IPS-NIHi7 (cell line): ENCODE data around the gene ALG8.
"Not testable (repeated sequence)": the region's sequence is repeated elsewhere in the genome, so short reads cannot be mapped to it uniquely, and the experiment has no call there.

Experiments
- DNase-seq: peaks from one replicate; pipeline ENCODE4 v3.0.0; 2012; ENCODE audit warnings: mixed read lengths; ENCODE audit errors: extremely low spot score

ALG8 gene

DNA sequence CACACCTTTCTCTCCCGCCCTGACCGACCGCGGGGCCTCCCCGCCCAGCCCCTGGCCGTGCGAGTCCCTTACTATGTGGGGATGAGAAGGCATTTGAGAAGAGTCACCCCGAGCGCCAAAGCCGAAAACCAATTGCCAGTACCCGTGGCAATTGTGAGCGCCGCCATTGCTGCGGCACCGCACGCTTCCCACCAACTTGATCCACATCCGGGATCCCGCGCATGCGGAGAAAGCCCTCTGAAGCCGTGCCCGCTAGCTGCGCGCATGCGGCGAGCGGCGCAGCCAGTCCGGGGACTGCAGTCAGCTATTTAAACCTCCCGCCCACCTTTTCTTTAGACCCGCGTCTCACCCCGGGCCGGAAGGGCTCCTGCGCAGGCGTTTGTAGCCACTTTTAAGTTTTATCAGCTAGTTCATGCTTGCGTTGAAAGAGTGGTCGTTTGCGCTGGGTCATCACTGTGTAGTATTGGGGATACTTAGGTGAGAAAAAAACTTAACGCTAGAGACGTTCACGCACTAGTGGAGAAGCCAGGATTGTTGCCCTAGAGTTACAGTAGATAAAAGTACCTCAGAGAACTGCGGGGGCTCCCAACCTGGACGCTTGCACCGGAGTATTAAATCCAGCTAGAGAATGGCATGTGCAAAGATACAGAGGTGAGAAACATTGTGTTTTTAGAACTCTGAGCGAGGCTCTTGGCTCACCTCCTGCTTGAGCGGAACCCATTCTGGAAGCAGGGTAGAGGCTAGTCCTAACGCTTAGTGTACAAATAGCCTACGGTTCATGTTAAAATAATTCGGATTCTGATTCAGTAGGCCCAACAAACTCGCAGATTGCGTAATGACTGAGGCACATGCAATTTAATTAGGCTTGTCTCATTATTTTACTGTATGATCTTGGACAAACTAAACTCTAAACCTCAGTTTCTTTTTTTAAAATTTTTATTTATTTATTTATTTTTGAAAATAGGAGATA, at the start of gene ALG8:
ALG8 (minus strand) TSS at position 205 of the 970 bp plus-strand sequence; CDS start at position 167, 38 bp downstream.
- peak; percentile 100 for DNase-seq

DNA sequence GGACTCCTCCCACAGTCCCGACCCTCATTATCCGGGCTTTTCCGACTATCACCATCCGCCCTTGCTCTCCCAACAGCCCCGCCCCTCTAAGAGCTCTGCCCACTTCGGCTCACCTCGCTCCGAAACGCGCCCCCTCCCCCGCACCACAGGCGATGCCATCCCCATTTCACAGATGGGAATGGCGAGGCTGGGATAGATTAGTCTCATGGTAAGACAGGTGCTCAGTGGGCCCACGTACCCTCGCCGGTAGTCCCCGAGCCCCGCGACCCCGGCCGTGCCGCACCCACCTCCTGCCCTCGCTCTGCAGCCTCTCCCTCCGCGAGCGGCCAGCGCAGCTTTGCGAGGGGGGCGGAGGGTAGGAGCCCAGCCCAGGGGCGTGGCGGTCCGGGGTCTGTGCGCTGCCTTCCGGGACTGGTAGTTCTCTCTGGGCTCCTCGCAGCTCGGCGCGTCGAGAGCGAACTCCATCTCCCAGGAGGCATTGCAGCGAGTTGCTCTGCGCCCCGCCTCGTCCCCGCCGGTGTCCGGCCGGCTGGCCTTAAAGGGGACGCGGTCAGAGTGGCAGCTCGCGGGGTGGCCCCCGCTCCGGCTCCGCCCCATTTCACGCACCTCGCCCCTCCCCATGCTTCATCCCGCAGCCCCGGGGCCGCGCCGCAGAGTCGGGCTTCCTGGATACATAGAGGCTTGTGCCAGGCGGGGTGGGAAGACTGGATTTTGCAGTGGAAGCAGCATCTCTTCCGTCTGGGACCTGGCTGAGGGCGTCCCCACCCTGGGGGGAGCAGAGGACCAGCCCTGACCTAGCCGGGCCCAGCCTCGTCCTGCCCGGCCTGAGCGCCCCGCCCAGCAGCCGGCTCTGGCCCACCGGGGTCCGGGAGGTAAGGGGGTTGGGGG, 49.1 kb upstream of the ALG8 start, which contains the start of the genes KCTD21 and USP35:
KCTD21 (minus strand) TSS at position 341 of the 888 bp plus-strand sequence. CDS start 14,072 bp downstream, outside the sequence.
USP35 (plus strand) TSS at position 634 of the 888 bp plus-strand sequence. CDS start 7,327 bp downstream, outside the sequence.
- DNase-seq = peak; percentile 99

DNA sequence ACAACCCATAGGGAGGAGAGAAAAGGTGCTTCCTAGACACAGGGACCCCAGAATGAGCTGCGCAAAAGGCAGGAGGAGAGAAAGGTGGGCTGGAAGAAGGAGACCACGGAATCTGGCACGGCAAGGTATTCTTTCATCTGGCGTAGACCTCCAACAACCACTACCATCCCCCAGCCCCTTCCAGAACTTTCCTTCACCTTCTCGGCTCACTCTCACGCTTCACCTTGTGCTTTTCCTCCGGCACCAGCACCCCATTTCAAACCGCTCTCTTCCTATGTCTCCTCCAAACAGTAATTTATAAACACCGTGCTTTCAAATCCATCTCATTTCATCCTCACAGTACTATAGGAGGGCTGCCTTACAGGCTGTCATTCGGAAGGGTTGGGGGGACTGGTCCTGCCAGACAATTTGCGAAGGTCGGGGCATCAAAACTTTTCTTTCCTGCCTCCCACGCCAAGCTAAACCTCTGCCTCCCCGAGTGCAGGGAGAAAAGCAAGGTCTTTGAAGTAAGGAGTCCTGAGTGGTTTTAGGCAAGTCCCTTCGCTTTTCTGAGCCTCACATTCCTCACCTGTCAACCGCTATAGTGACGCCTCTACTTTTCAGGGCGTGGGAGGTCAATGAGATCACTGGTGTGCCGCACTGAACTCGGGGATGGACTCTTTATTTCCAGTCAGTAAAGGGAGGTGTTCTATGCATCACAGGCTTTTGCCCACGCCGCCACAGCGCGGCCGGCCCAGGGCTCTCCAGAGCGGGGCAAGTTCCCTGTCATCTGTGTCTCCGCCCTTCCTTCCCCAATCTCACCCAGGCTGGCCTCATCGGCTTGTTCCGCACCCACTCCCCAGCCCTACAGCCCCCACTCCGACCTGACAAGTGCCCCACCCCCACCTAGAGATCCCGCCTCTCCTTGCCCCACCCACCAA, 48.2 kb upstream of the ALG8 start:
- DNase-seq = no peak

DNA sequence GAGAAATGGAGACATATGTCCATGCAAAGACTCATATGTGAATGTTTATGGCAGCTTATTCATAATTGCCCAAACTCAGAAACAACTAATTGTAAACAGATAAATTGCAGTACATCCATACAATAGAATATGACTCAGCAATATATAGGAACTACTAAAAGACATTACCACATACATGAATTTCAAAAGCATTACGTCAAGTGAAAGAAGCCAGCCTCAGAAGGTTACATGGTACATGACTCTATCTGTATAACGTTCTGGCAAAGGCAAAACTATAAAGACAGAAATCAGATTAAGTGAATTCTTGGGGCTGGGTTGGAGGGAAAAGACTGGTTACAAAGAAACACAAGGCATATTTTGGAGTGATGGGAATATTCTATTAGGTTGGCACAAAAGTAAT, 41.8 kb upstream of the ALG8 start:
- DNase-seq = no peak

DNA sequence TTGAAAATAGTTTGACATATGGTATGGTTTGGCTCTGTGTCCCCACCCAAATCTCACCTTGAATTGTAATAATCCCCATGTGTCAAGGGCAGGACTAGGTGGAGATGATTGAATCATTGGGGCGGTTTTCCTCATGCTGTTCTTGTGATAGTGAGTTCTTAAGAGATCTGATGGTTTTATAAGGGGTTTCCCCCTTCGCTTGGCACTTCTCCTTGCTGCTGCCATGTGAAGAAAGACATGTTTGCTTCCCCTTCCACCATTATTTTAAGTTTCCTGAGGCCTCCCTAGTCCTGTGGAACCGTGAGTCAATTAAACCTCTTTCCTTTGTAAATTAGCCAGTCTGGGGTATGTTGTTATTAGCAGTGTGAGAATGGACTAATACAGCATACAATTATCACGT, 41.3 kb upstream of the ALG8 start:
- no peak for DNase-seq

DNA sequence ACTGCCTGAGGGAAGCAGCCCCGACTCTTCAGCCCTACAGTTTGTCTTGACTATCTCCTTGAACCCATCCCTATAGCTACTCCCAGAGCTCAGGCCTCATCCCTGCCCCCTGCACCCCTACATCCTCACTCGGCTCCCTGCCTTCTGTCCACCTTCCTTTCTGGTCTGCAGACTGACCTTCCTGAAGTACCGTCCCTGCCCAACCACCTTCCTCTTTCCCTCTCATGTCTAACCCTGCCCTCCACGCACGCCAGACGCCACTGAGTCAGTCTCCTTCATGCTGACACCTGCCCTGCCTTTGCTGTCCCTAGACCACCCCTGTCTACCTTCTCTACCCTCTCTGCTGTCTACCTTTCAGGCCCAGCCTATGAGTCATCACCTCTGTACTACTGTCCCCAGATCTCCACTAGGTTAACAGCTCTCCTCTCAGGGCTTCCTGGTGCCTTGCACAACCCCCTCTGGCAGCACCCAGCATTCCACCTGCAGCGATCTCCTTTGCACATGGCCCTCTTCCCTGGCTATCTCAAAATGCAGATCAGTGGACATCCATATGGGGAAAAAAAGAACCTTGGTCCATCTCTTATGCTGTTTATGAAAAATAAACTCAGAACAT, 40.1 kb upstream of the ALG8 start:
- no peak for DNase-seq

DNA sequence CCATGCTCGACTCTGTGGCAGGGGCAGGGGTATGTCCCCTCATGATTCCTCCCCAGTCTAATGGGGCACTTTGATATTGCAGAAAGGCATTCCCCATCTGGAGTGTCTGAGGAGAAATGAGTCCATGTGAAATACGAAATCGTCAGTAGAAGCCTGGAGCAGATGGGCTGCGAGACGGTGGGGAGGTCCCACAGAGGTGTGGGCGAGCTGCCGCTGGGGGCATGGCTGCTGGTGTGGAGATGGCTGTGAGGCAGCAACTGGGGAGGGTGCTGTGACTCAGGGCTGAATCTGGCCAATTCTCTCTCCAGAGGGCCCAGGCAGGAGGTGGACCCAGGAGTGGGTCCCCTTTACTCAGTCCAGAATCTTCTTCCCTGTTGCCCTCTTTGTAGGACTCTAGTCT, 37.8 kb upstream of the ALG8 start:
- DNase-seq = no peak

DNA sequence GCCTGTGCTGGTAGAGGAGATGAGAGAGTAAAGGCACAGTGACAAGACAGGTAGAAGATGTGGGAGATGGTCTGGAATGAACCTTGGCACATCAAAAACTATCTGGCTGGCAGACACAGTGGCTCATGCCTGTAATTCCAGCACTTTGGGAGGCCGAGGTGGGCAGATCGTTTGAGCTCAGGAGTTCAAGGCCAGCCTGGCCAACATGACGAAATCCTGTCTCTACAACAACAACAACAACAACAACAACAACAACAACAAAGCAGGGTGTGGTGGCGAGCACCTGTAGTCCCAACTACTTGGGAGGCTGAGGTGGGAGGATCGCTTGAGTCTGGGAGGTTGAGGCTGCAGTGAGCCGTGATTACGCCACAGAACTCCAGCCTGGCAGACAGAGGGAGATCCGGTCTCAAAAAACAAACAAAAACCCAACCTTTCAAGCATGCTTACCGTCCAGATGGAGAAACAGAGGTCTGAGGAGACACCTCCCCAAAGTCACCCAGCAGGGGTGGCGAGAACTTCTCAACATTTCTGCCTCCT, 37.2 kb upstream of the ALG8 start:
- DNase-seq = no peak

DNA sequence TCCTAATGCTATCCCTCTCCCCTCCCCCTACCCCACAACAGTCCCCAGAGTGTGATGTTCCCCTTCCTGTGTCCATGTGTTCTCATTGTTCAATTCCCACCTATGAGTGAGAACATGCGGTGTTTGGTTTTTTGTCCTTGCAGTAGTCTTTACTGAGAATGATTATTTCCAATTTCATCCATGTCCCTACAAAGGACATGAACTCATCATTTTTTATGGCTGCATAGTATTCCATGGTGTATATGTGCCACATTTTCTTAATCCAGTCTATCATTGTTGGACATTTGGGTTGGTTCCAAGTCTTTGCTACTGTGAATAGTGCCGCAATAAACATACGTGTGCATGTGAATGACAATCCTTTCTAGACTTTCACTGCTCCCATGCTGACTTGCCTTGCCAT, 36.4 kb upstream of the ALG8 start:
- DNase-seq = not testable (repeated sequence)

DNA sequence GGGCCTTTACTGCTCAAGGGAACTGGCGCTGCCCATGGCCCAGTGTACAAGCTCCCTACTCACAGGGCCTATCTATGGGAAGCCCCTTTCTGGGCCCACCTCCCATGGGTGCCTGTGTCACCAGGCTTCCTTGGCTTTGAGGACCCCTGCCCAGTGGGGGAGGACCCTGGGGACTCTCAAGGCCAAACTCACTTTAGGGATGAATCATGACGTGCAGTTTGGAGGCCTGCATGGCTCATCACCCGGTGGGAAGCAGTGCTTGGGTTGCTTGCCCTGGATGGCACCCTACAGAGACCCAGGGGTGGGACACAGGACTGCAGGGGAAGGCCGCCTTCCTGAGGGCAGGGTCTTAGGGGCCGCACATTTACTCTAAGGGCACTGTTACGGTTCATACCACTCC, 32.5 kb upstream of the ALG8 start:
- no peak for DNase-seq

DNA sequence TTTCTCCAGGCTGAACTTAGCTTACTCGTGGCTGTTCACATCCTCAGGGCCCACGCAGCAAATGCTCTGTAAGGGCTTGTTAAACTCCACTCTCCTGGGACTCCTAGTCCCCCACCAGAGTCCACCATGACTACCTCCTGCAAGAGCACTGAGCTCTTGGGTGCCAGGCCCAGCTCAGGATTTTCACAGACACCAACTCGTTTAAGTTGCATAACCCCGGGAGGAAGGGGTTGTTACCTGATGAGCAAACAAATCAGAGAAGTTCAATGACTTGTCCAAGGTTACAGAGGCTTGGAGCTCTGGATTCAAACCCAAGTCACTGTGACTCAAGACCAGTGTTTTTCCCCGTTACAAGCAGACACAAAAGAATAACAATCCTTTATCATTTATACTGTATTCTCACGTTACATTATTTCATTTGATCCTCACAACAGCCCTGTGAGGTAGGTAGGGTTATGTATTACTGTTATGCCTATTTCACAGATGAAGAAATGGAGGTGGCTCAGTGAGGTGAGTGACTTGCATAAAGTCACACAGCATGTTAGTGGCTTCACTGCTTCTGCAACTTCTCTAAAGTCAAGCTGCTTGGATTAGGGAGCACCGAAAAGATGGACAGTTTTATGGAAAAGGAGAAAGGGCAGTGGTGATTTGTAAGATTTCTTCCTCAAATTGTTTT, 31.6 kb upstream of the ALG8 start:
- no peak for DNase-seq

DNA sequence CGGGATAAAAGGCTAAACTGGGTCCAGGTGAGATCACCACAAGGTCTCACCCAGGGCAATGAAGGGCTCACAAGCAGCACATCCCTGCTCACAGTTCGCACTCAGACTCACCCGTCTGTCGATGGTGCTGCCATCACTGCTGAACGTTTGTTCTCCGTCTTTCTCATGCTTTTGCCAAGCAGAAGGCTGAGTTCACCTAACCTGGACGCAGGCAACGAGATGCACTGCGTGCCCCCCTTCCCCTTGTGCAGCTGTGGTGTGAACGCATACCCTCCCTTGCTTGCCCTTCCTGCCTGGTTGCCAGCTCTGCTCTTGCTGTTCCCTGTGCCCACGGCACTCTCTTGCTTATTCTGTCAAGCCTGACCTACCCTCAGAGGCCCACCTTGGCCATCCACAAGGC, 31.0 kb upstream of the ALG8 start:
- no peak for DNase-seq

DNA sequence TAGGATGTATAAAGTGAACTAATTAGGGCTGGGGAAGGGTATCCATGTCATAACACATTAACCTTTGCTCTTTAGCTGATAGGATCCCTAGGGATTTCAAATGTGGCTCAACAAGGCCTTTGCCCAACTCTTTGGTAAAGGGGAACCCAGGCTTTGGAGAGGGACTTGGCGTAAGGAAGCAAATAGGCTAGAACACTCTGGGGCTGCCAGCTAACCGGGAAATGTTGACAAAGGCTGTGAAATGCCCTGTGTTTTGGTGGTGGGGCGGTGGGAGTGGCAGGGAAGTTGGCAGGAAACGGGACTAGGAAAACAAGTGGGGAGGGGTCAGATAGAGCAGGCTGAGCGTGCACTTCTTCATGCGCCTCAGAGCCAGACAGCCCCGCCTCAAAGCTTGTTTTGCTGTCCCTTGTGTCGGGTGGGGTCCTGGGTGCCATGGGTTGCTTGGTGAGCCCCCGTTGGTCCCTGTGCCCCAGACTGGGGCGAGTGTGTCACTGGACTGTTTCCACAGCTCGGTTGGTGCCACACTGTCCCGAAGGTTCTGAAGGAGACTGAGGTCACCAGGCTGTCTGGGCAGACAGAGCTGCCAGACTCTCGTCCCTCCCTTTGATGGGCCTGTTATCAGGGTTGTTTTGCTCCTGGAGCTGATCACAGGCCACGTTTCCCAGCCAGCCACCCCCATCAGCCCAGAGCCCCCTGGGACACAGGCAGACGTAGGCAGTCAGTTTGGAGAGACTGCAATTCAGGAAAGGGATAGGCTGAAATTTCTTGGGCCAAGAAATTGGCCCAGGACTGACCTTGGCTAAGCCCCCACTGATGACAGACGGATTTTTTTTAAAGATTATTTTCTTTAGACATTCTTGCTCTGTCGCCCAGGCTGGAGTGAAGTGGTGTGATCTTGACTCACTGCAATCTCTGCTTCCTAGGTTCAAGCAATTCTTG, 29.4 kb upstream of the ALG8 start:
- peak; percentile 32 for DNase-seq

DNA sequence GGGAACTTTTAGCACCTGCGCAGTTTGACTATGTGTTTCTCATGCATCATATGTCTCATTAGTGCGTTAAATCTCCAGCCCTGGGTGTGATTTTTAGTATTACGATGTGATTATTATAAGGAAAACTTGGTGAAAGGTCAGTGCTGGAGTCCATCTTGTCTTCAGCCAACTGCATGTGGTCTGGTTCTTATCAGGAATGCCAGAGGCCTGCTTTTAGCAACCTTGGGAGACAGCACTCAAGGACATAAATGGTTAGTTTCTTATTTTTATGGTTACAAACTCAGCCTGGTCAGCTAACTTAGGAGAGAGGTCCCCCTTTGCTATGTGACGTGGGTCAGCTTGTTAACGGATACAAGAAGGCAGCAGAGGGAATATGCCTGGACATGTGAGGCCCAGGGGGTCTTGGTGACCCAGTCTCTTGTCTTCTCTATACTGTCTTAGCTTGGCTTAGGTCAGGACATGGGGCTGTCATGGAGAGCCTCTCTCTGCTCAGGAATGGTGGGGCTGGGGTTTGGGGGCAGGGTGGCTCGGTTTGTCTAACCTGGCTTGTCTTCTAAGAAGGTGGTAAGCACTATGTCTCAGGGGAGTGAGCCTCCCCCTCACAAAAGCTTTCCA, 27.5 kb upstream of the ALG8 start:
- DNase-seq = no peak

DNA sequence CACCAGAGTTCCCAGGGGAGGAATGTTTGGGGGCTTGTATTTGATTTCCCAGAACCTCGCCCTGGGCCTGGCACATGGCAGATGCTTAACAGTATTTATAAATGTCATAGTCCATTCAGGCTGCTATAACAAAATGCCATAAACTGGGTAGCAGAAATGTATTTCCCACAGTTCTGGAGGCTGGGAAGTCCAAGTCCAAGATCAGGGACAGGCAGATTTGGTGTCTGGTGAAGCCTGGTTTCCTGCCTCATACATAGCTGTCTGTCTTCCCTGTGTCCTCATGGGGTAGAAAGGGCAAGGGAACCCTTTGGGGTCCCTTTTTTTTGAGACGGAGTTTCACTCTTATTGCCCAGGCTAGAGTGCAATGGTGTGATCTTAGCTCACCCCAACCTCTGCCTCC, 25.0 kb upstream of the ALG8 start:
- no peak for DNase-seq

DNA sequence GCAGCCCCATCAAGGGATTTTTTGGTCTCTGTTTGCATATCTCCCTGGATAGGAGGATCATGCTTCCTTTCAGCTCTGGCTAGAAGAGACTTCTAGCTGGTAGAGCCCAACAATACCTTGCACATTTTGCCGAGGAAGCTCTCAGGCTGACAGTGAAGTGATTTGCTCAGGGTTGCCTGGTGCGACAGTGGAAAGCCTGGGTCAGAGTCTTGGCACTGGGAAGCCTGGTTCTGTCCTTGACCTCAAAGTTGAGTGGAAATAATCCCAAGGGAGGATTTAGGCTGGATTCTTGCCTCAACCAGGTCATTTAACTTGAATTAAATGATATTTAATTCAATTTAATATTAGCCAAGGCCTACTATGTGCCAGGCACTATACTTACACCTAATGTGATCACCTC, 24.4 kb upstream of the ALG8 start:
- DNase-seq = no peak

DNA sequence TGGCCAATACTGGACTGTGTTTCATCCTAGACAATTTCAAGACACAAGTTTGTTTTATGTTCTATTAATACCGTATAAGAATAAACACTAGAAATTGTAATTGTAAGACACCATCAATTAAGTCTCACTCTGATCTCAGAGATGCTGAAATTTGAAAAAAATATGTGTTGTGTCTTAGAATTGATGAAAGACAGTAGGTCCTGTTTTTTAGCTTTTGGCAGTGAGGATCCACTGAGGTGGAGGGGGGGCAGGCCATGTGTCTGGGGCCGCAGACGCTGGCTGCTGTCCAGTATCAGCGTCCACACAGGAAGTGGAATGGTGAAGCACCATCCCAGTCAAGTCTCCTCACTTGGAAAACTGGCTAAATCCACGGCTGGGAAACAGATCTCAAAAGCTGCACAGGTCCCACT, 22.5 kb upstream of the ALG8 start:
- DNase-seq = no peak

DNA sequence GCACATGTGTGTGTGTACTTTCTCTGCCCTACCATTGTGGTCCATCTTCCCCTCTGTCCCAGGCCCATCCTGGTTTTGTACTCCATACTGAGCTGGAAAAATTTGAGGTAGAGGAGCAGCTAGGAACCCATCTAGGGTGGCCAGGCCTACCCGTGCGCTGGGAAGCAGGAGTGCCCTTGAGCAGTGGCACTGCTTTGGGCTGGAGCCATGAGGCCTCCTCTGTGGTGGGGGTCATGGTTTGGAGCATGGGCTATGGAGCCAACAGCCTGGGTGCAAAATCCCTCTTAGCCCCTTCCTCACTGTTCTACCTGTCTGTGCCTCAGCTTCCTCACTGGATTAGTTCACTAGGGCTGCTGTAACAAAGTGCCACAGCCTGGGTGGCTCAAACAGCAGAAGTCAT, 21.9 kb upstream of the ALG8 start:
- no peak for DNase-seq
